ENCODE measurements around the gene LPP. TPM values are rescaled to one million over a fixed set of nuclear protein-coding genes. Genes with fewer than 3 reads are reported as not detected.

LPP gene
- total and polyA plus RNA-seq, 2 of the 13 experiments (the other 11 are each of a cell fraction or from before 2014, with no cell fraction given): 19.2 to 29.9 TPM

GRCh38 chr3:188154014-188154808 is at the start of gene LPP (continued):
- TF ChIP-seq ZNF770 (CRISPR knock-in tag; IDR thresholded peaks at IDR 0.05): peak; percentile 33
- TF ChIP-seq ZFY (CRISPR knock-in tag; IDR thresholded peaks at IDR 0.05): peak; percentile 50
- no peak for TF ChIP-seq MEIS2 (CRISPR knock-in tag; IDR thresholded peaks at IDR 0.05)
- TF ChIP-seq KDM5A (IDR thresholded peaks at IDR 0.05; ENCODE audit: borderline replicate concordance, low read length): peak; percentile 16; the same call in 1 of the 2 replicates
- no peak for TF ChIP-seq ZNF75D (CRISPR knock-in tag; IDR thresholded peaks at IDR 0.05; ENCODE audit: borderline replicate concordance)
- no peak; a peak in 1 of 4 replicates for TF ChIP-seq POLR2A (IDR thresholded peaks at IDR 0.05; ENCODE audit: insufficient read depth in 1 of 2, low read depth in 2 of 2, low read length in 2 of 2)
- TF ChIP-seq ZSCAN31 (CRISPR knock-in tag; IDR thresholded peaks at IDR 0.05; ENCODE audit: low read depth): peak; percentile 82
- peak; percentile 44; the same call in 1 of the 2 replicates for TF ChIP-seq TBX2 (CRISPR knock-in tag; IDR thresholded peaks at IDR 0.05; ENCODE audit: borderline replicate concordance)
- TF ChIP-seq TEAD3 (CRISPR knock-in tag; optimal IDR thresholded peaks at IDR 0.05; ENCODE audit: borderline replicate concordance): peak; percentile 16
- no peak for TF ChIP-seq TOPORS (CRISPR knock-in tag; IDR thresholded peaks at IDR 0.05)
- TF ChIP-seq SAP130 (CRISPR knock-in tag; IDR thresholded peaks at IDR 0.05; ENCODE audit: low read depth): peak; percentile 69
- TF ChIP-seq HNF1A (IDR thresholded peaks at IDR 0.05; ENCODE audit: low read depth): no peak
- 0 out of 2 replicates have a peak, but pooled peaks have one; percentile 39 for TF ChIP-seq HNF1A (CRISPR knock-in tag; IDR thresholded peaks at IDR 0.05; ENCODE audit: borderline replicate concordance)
- no peak for TF ChIP-seq ZUFSP (CRISPR knock-in tag; IDR thresholded peaks at IDR 0.05; ENCODE audit: borderline replicate concordance)
- no peak for TF ChIP-seq ZNF556 (CRISPR knock-in tag; IDR thresholded peaks at IDR 0.05; ENCODE audit: borderline replicate concordance)
- TF ChIP-seq ZSCAN9 (CRISPR knock-in tag; IDR thresholded peaks at IDR 0.05; ENCODE audit: borderline replicate concordance): no peak
- no peak for TF ChIP-seq ISX (CRISPR knock-in tag; conservative IDR thresholded peaks at IDR 0.05)
- TF ChIP-seq ZSCAN22 (CRISPR knock-in tag; IDR thresholded peaks at IDR 0.05): no peak
- TF ChIP-seq, protein P1, sequence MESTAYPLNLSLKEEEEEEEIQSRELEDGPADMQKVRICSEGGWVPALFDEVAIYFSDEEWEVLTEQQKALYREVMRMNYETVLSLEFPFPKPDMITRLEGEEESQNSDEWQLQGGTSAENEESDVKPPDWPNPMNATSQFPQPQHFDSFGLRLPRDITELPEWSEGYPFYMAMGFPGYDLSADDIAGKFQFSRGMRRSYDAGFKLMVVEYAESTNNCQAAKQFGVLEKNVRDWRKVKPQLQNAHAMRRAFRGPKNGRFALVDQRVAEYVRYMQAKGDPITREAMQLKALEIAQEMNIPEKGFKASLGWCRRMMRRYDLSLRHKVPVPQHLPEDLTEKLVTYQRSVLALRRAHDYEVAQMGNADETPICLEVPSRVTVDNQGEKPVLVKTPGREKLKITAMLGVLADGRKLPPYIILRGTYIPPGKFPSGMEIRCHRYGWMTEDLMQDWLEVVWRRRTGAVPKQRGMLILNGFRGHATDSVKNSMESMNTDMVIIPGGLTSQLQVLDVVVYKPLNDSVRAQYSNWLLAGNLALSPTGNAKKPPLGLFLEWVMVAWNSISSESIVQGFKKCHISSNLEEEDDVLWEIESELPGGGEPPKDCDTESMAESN (CRISPR knock-in tag; conservative IDR thresholded peaks at IDR 0.05): 0 out of 2 replicates have a peak, but pooled peaks have one; percentile 17
- no peak for TF ChIP-seq TBP (CRISPR knock-in tag; IDR thresholded peaks at IDR 0.05)
- peak; percentile 43; the same call in 1 of the 2 replicates for TF ChIP-seq SP2 (CRISPR knock-in tag; IDR thresholded peaks at IDR 0.05)
